Measurements from ENCODE around the gene KCNIP1. TPM values are rescaled to one million over a fixed set of nuclear protein-coding genes. Genes with fewer than 3 reads are reported as not detected.

KCNIP1 gene
- total RNA-seq, 1 experiment from 2014 or later: not detected

DNA sequence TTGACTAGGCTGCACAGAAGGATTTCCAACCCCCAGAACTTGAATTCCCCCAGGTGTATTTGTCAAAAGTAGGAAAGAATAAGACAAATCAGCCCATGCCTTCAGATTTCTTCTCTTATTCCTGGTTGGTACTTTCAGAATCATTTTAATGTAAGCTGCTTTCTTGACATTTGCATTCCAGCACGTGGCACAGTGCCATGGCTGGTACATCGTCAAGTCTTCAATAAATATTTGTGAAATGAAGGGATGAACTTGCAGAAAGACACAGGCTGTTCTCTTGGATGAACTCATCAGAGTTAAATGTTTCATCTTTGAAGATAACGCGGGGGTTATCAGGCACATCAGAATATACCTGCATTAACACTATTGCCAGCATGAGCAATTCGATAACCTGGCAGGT is 14.5 kb downstream of the KCNIP1 start (continued):
- TF ChIP-seq, protein P1, sequence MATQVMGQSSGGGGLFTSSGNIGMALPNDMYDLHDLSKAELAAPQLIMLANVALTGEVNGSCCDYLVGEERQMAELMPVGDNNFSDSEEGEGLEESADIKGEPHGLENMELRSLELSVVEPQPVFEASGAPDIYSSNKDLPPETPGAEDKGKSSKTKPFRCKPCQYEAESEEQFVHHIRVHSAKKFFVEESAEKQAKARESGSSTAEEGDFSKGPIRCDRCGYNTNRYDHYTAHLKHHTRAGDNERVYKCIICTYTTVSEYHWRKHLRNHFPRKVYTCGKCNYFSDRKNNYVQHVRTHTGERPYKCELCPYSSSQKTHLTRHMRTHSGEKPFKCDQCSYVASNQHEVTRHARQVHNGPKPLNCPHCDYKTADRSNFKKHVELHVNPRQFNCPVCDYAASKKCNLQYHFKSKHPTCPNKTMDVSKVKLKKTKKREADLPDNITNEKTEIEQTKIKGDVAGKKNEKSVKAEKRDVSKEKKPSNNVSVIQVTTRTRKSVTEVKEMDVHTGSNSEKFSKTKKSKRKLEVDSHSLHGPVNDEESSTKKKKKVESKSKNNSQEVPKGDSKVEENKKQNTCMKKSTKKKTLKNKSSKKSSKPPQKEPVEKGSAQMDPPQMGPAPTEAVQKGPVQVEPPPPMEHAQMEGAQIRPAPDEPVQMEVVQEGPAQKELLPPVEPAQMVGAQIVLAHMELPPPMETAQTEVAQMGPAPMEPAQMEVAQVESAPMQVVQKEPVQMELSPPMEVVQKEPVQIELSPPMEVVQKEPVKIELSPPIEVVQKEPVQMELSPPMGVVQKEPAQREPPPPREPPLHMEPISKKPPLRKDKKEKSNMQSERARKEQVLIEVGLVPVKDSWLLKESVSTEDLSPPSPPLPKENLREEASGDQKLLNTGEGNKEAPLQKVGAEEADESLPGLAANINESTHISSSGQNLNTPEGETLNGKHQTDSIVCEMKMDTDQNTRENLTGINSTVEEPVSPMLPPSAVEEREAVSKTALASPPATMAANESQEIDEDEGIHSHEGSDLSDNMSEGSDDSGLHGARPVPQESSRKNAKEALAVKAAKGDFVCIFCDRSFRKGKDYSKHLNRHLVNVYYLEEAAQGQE (IDR thresholded peaks at IDR 0.05; ENCODE audit: low read depth): no peak
- TF ChIP-seq EZH2 (IDR thresholded peaks at IDR 0.05) (no peak), FOSL1 (IDR thresholded peaks at IDR 0.05; ENCODE audit: low read depth) (no peak)
- TF ChIP-seq, protein P2, sequence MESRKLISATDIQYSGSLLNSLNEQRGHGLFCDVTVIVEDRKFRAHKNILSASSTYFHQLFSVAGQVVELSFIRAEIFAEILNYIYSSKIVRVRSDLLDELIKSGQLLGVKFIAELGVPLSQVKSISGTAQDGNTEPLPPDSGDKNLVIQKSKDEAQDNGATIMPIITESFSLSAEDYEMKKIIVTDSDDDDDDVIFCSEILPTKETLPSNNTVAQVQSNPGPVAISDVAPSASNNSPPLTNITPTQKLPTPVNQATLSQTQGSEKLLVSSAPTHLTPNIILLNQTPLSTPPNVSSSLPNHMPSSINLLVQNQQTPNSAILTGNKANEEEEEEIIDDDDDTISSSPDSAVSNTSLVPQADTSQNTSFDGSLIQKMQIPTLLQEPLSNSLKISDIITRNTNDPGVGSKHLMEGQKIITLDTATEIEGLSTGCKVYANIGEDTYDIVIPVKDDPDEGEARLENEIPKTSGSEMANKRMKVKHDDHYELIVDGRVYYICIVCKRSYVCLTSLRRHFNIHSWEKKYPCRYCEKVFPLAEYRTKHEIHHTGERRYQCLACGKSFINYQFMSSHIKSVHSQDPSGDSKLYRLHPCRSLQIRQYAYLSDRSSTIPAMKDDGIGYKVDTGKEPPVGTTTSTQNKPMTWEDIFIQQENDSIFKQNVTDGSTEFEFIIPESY (IDR thresholded peaks at IDR 0.05; ENCODE audit: extremely low read depth, insufficient replicate concordance, low read length): no peak

DNA sequence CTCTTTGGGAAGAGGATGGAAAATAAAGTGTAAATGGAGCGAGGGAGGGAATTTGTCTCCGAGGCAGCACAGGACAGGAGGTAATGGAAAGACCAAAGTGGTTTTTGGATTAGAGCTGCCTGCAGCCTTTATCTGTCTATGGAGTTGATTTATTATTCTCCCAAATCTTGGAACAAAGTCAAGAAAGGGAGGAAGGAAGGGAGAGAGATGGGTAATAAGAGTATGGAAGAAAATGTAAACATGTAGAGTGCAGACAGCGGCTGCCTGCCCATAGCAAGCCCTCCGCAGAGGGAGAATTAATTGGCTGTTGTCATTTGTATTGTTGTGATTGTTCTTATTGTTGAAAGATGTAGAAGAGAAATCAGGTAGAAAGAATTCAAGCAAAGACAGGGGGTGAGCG is 15.7 kb downstream of the KCNIP1 start:
- TF ChIP-seq SIN3A (IDR thresholded peaks at IDR 0.05; ENCODE audit: low read depth) (no peak), ZNF274 (IDR thresholded peaks at IDR 0.05; ENCODE audit: low read depth, low read length) (no peak), POLR2AphosphoS5 (IDR thresholded peaks at IDR 0.05; ENCODE audit: low read depth, low read length) (no peak), TCF7L2 (IDR thresholded peaks at IDR 0.05; ENCODE audit: borderline replicate concordance, extremely low read depth, insufficient read depth, insufficient read length) (no peak), SRF (IDR thresholded peaks at IDR 0.05; ENCODE audit: low read depth) (no peak), SP1 (IDR thresholded peaks at IDR 0.05; ENCODE audit: low read depth) (no peak)
- no TSS peak for BruUV-seq (replicated peaks)
- Histone ChIP-seq H3K27ac (ENCODE audit: low read depth, low read length) (no peak overlapping the region), H3K4me3 (replicated peaks in 1 of 2; ENCODE audit: low read depth in 1 of 2, low read length in 2 of 2) (no peak overlapping the region), H3K9me3 (ENCODE audit: control insufficient read depth in 1 of 2, insufficient read depth in 1 of 2, low read depth in 1 of 2, low read length in 2 of 2) (no peaks in the 10 kb centered on the region), H3K36me3 (ENCODE audit: control insufficient read depth in 1 of 2, insufficient read depth in 2 of 2, low read length in 2 of 2) (no peaks in the 10 kb centered on the region), H3K9me2 (ENCODE audit: insufficient read depth) (no peaks in the 10 kb centered on the region), H2AFZ (ENCODE audit: low read depth, low read length, poor library complexity, severe bottlenecking) (no peak overlapping the region), H3K9ac (ENCODE audit: low read length) (no peak overlapping the region), H3K27me3 (ENCODE audit: insufficient read depth, low read length) (peaks cover 45% of the 10 kb centered on the region), H4K20me1 (ENCODE audit: insufficient read depth) (no peaks in the 10 kb centered on the region), H3K4me1 (ENCODE audit: control insufficient read depth in 1 of 2, insufficient read depth in 2 of 2, low read length in 2 of 2) (peaks cover 11 to 14% of the 10 kb centered on the region in 2 experiments), H3K79me2 (ENCODE audit: insufficient read depth, low read length) (no peaks in the 10 kb centered on the region), H3K4me2 (ENCODE audit: low read length) (no peak overlapping the region)
- ChIA-PET CTCF (no interaction called here), RAD21 (ENCODE audit: low non-redundant PET in 1 of 2, low total read pairs in 2 of 2, uncharacterized antibody in 2 of 2, unreplicated experiment in 2 of 2) (no interaction called here), POLR2A (no interaction called here)
- DNase-seq (ENCODE audit: low read depth, low spot score): no peak
- intact Hi-C loops (cut with micrococcal nuclease): no loop called here
- no peak for ATAC-seq
